Right kidney (tissue), 1 donor: ENCODE results near the gene CENPT.
"Not testable (repeated sequence)": the region's sequence is repeated elsewhere in the genome, so short reads cannot be mapped to it uniquely, and the experiment has no call there.

Source experiments
- DNase-seq: peaks from one replicate; pipeline ENCODE4 v3.0.0-alpha.2; 2016

Gene CENPT

DNA sequence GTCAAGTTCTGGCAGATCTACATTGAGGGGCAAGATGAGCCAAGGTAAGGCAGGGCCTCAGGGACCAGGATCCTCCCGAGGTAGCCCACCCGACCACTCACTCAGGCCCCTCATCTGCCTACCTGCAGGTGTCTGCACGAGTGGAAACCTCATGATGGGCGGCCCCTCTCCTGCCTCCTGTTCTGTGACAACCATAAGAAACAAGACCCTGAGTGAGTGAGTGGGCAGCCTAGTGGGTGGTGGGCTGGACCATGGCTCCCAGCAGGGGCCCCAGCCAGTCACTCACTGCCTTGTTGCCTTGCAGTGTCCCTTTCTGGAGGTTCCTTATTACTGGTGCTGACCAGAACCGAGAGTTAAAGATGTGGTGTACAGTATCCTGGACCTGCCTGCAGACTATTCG lies 30.7 kb upstream of the CENPT start:
- no peak for DNase-seq

DNA sequence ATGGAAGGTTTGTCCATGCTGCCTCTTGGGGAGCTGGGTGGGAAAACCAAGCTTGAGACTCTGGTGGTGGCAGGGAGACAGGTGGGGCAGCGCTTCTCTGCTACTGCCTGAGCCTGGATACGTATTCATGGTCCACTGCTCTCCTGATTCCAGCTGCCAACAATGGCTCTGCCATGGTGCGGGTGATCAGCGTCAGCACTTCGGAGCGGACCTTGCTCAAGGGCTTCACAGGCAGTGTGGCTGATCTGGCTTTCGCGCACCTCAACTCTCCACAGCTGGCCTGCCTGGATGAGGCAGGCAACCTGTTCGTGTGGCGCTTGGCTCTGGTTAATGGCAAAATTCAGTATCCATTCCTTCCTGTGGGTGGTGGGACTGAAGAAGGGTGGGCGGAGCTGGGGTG lies 29.6 kb upstream of the CENPT start:
- DNase-seq: no peak

- DNase-seq: no peak
These were observed 26.9 kb upstream of the CENPT start for GRCh38 chr16:67874372-67874771.

GRCh38 chr16:67873435-67874370 lies 26.2 kb upstream of the CENPT start:
- DNase-seq: no peak

GRCh38 chr16:67872631-67873434 lies 25.3 kb upstream of the CENPT start, which contains the start of gene EDC4:
Gene EDC4 (plus strand): TSS chr16:67873052. CDS start chr16:67873262, 210 bp downstream.
- DNase-seq: peak; percentile 86

- no peak for DNase-seq
These were observed 24.7 kb upstream of the CENPT start for GRCh38 chr16:67872131-67872630.

DNA sequence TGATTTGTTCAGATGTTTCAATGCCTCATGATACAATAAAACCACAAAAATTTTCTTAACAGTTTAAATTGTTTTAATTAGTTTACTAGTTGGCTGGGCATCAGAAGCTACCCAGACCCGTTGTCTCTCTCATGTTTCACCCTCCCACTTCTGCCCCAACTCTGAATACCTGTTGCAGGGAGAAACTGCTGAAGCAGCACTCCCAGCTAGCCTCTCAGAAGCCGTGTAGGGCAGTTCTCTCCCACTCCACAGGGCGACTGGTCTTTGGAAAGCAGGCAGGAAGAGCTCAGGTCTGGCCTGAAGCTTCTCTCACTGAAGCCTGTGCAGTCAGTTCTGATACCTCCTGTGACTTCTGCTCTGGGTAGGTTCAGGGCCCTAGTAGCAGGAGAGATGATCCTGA lies 23.8 kb upstream of the CENPT start:
- DNase-seq: no peak

- DNase-seq: no peak
These were observed 22.2 kb upstream of the CENPT start for GRCh38 chr16:67869653-67870052.

DNA sequence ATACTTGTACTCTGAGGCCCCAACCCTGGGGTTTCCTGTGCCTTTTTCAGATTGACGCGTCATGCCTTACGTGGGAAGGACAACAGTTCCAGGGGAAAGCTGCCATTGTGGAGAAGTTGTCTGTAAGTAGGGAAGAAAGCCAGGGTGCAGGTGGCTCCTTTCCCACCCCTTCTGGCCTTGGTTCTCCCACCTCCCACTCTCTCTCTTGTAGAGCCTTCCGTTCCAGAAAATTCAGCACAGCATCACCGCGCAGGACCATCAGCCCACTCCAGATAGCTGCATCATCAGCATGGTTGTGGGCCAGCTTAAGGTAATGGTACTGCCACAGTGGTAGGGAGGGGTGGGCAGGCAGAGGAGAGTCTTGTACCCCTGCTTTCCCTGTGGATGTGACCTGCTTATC lies 20.8 kb upstream of the CENPT start:
- DNase-seq: no peak

GRCh38 chr16:67865318-67865717 lies 17.8 kb upstream of the CENPT start:
- no peak for DNase-seq

DNA sequence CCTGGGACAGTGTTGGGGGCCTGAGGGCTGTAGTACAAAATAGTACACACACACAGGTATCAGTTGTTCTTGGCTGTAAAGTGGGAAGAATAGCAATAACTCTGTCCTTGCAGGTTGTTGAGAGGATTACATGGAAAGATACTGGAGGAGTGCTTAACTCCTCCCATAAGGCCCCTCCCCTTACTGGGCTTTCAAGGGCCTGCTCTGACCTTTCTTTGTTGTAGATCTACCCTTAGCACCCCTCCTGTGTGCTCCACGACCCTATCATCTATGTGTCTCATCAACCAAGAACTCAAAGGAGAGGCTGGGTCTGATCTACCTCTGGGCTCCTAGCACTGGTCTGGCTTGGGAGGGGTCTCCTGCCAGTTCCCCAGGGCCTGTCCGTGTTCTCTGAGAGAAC lies 17.1 kb upstream of the CENPT start:
- DNase-seq: no peak

DNA sequence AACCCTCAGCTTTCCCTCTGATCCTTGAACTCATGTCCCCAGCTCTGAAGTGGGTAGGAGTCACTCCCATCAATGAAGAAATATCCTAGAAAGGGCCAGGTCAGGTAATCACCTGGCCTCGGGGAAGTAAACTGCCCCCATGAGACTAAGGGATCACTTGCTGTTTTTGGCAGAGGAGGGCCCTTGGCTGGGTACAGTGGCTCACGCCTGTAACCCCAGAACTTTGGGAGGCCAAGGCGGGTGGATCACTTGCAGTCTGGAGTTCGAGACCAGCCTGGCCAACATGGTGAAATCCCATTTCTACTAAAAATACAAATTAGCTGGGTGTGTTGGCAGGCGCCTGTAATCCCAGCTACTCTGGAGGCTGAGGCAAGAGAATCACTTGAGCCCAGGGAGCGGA lies 16.6 kb upstream of the CENPT start:
- DNase-seq: not testable (repeated sequence)

GRCh38 chr16:67862623-67863583 lies 15.4 kb upstream of the CENPT start:
- DNase-seq: no peak

DNA sequence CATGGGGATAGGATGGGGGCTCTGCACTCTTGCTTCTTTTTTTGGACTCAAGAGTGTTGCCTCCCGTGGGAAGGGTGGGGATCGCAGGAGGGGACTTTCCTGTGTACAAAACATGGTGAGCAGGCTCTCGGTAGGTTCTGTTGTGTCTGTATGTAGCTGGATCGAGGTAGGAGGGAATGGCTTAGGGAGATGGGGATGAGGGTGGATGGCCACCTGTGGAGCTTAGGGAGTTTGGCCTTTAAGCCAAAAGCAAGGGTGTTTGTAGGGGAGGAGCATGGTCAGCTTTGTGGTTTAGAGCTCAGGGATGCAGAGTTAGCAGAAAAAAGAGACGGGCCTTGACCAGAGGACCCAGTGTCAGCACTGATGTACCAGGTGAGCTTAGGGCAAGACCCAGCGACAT lies 14.4 kb upstream of the CENPT start:
- no peak for DNase-seq

- DNase-seq: no peak
These were observed 13.3 kb upstream of the CENPT start for GRCh38 chr16:67860589-67861398.

GRCh38 chr16:67858500-67858899 lies 11.0 kb upstream of the CENPT start:
- DNase-seq: no peak

DNA sequence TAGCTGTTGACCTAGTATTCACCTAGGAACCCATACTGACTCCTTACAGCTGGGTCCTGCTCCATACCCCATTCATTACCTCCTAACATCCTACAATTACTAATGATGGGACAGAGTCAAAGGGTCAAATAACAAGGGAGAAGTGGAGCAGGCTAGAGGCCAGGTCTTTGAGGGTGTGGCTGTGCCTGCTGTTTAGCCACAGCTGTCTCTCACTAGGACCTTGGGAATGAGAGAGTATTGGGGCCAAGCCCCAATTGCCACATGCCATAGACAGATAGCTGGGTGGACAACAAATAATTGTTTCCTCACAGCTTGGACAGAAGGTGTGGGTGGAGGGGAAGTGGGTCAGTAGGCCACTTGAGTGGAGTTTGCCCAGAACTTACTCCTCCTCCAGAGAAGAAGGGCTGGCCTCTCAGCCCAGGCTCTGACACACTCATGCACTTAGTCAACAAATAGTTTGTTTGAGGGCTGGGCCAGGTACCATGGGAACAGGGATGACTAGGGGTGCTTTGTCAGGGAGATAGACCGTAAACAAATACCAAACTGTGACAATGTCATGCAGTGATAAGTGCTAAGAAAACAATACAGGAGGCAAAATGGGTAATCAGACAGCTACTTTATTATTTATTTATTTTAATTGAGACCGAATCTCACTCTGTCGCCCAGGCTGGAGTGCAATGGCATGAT lies 10.2 kb upstream of the CENPT start:
- no peak for DNase-seq

GRCh38 chr16:67856927-67857546 lies 9.5 kb upstream of the CENPT start:
- no peak for DNase-seq

DNA sequence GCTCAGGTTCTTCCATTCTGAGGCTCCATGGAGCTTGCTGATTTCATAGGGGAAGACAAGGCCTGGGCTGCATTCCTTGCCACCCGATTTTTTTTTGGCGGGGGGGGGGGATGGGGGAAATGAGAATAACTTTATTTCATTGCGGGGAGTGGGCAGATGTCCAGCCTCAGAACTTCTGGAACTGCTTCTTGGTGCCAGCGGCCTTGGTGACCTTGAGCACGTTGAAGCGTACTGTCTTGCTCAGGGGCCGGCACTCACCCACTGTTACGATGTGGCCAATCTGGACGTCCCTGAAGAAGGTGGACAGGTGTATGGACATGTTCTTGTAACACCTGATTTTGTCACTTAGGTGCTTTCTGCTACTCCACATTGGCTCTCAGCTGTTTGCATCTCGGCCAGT lies 8.3 kb upstream of the CENPT start:
- no peak for DNase-seq

DNA sequence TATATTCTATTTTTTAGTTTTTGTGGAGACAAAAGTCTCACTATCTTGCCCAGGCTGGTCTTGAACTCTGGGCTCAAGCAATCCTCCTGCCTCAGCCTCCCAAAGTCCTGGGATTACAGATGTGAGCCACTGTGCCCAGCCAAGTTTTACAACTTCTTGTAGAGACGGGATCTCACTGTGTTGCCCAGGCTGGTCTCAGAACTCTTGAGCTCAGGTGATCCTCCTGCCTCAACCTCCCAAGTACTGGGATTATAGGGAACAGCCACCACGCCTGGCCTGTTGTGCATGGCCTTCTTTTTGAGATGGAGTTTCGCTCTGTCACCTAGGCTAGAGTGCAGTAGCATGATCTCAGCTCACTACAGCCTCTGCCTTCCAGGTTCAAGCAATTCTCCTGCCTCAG lies 6.2 kb upstream of the CENPT start:
- no peak for DNase-seq
